ENCODE data around the gene FOXG1.

Gene FOXG1

GRCh38 chr14:28762303-28762954, 4.2 kb upstream of the FOXG1 start:
- no peak for DNase-seq

GRCh38 chr14:28762955-28763326, 3.6 kb upstream of the FOXG1 start:
- no peak for DNase-seq

- DNase-seq = no peak
Measured at GRCh38 chr14:28763751-28764256, 2.8 kb upstream of the FOXG1 start.

- peak; percentile 20 to 39 for DNase-seq
Measured at GRCh38 chr14:28764257-28765160, 2.1 kb upstream of the FOXG1 start.

- no peak for DNase-seq
Measured at GRCh38 chr14:28765169-28765830, 1.3 kb upstream of the FOXG1 start.

- no peak for DNase-seq
Measured at GRCh38 chr14:28765831-28766468, 637 bp upstream of the FOXG1 start.

- no peak for DNase-seq
Measured at GRCh38 chr14:28767030-28767852, 654 bp downstream of the FOXG1 start.

- no peak for DNase-seq
Measured at GRCh38 chr14:28767853-28768741, 1.5 kb downstream of the FOXG1 start.

GRCh38 chr14:28769276-28769880, 2.8 kb downstream of the FOXG1 start:
- no peak for DNase-seq

GRCh38 chr14:28770061-28770460, 3.5 kb downstream of the FOXG1 start:
- no peak for DNase-seq

- DNase-seq = no peak
Measured at GRCh38 chr14:28770630-28771029, 4.0 kb downstream of the FOXG1 start.

- DNase-seq = no peak
Measured at GRCh38 chr14:28771168-28771567, 4.6 kb downstream of the FOXG1 start.

GRCh38 chr14:28772613-28773012, 6.0 kb downstream of the FOXG1 start:
- DNase-seq = no peak

- no peak for DNase-seq
Measured at GRCh38 chr14:28773176-28773575, 6.6 kb downstream of the FOXG1 start.

- no peak for DNase-seq
Measured at GRCh38 chr14:28773861-28774691, 7.5 kb downstream of the FOXG1 start.

- no peak for DNase-seq
Measured at GRCh38 chr14:28774764-28775735, 8.5 kb downstream of the FOXG1 start.

- no peak for DNase-seq
Measured at GRCh38 chr14:28776482-28777266, 10.1 kb downstream of the FOXG1 start.

All from SHP77 (cell line).